Liver (tissue), 9 donors: ENCODE results near the gene FEM1B. TPM values are rescaled to one million over a fixed set of nuclear protein-coding genes. Genes with fewer than 3 reads are reported as not detected.

Experiments used
- DNase-seq: peaks from one replicate; pipeline ENCODE4 v3.0.0-alpha.2; 2017; ENCODE audit warnings: low spot score
- H3K27ac ChIP-seq, 2 donors: one replicate each; pipeline ENCODE4 v1.7.0; 2013; ENCODE audit warnings: inconsistent platforms in 2 of 2, low read length in 2 of 2, control low read depth in 1 of 2, low read depth in 1 of 2, mild to moderate bottlenecking in 1 of 2
- H3K27me3 ChIP-seq, 4 donors: one replicate each; pipeline versions ENCODE4 v1.6.1 to v1.7.0; 2013; ENCODE audit warnings: low read length in 3 of 4, inconsistent platforms in 1 of 4, mild to moderate bottlenecking in 1 of 4, moderate library complexity in 1 of 4; ENCODE audit not compliant: control insufficient read depth in 4 of 4, insufficient read depth in 4 of 4
- H3K36me3 ChIP-seq, 4 donors: one replicate each; pipeline versions ENCODE4 v1.6.1 to v1.7.0; 2013; ENCODE audit warnings: low read length in 3 of 4, mild to moderate bottlenecking in 3 of 4, low read depth in 1 of 4, moderate library complexity in 1 of 4; ENCODE audit not compliant: control insufficient read depth in 4 of 4, insufficient read depth in 3 of 4
- H3K4me1 ChIP-seq, 4 donors: one replicate each; pipeline versions ENCODE4 v1.6.1 to v1.7.0; 2013; ENCODE audit warnings: low read length in 3 of 4, mild to moderate bottlenecking in 3 of 4, moderate library complexity in 1 of 4; ENCODE audit not compliant: control insufficient read depth in 4 of 4, insufficient read depth in 4 of 4
- H3K4me3 ChIP-seq, 3 donors: one replicate each; pipeline versions ENCODE4 v1.6.1 to v1.7.0; 2013; ENCODE audit warnings: low read length in 3 of 3, control low read depth in 1 of 3, low read depth in 1 of 3, mild to moderate bottlenecking in 1 of 3
- H3K9ac ChIP-seq, 2 donors: one replicate each; pipeline ENCODE4 v1.7.0; 2013; ENCODE audit warnings: low read length in 2 of 2, mild to moderate bottlenecking in 2 of 2, moderate library complexity in 2 of 2, control low read depth in 1 of 2, low read depth in 1 of 2
- H3K9me3 ChIP-seq, 4 donors: one replicate each; pipeline versions ENCODE4 v1.6.1 to v1.7.0; 2013; ENCODE audit warnings: low read length in 3 of 4; ENCODE audit not compliant: control insufficient read depth in 4 of 4
- EGR1 ChIP-seq, 2 donors: IDR thresholded peaks; 2 replicates each; pipeline ENCODE4 v1.6.1; 2016 to 2018; ENCODE audit warnings: antibody characterized with exemption in 2 of 2, low read depth in 2 of 2
- FOXA1 ChIP-seq: IDR thresholded peaks from 2 replicates; pipeline ENCODE4 v1.6.1; 2016; ENCODE audit warnings: antibody characterized with exemption
- FOXA2 ChIP-seq: IDR thresholded peaks from 2 replicates; pipeline ENCODE4 v1.6.1; 2016; ENCODE audit warnings: antibody characterized with exemption
- GABPA ChIP-seq, 2 donors: IDR thresholded peaks in 1 of 2; conservative IDR thresholded peaks in 1 of 2; 2 replicates each; pipeline ENCODE4 v1.6.1; 2016; ENCODE audit warnings: antibody characterized with exemption in 2 of 2, mild to moderate bottlenecking in 1 of 2, moderate library complexity in 1 of 2
- HNF4A ChIP-seq, 2 donors: conservative IDR thresholded peaks; 2 replicates each; pipeline ENCODE4 v1.6.1; 2016; ENCODE audit warnings: antibody characterized with exemption in 2 of 2, mild to moderate bottlenecking in 2 of 2
- HNF4G ChIP-seq: IDR thresholded peaks from 2 replicates; pipeline ENCODE4 v1.6.1; 2016; ENCODE audit warnings: antibody characterized with exemption
- JUND ChIP-seq, 2 donors: IDR thresholded peaks; 2 replicates each; pipeline ENCODE4 v1.6.1; 2016; ENCODE audit warnings: antibody characterized with exemption in 2 of 2
- NR2F2 ChIP-seq: IDR thresholded peaks from 2 replicates; pipeline ENCODE4 v1.6.1; 2016; ENCODE audit warnings: antibody characterized with exemption
- RAD21 ChIP-seq, 2 donors: IDR thresholded peaks; 2 replicates each; pipeline ENCODE4 v1.6.1; 2016; ENCODE audit warnings: antibody characterized with exemption in 2 of 2, mild to moderate bottlenecking in 2 of 2
- RXRA ChIP-seq, 2 donors: IDR thresholded peaks; 2 replicates each; pipeline ENCODE4 v1.6.1; 2017 to 2018; ENCODE audit warnings: antibody characterized with exemption in 2 of 2, mild to moderate bottlenecking in 1 of 2
- SP1 ChIP-seq: IDR thresholded peaks from 2 replicates; pipeline ENCODE4 v1.6.1; 2018; ENCODE audit warnings: antibody characterized with exemption, mild to moderate bottlenecking
- TAF1 ChIP-seq: conservative IDR thresholded peaks from 2 replicates; pipeline ENCODE4 v1.6.1; 2016; ENCODE audit warnings: antibody characterized with exemption, mild to moderate bottlenecking
- YY1 ChIP-seq: IDR thresholded peaks from 2 replicates; pipeline ENCODE4 v1.6.1; 2016; ENCODE audit warnings: antibody characterized with exemption, mild to moderate bottlenecking
- WGBS: extraction: QIAGEN DNeasy Blood & Tissue Kit; methylation state at CpG from one replicate; pipeline ENCODE4 v1.1.7; 2013; 5-methylcytosine and 5-hydroxymethylcytosine counted together
- polyA plus RNA-seq, 2 donors: library from polyadenylated mRNA; stranded (reverse) in 1 of 2; unstranded in 1 of 2; fragments of 200-250 nt in 1 of 2; fragments of >200 nt in 1 of 2; fragmentation: Nextera tagmentation in 1 of 2; extraction: Ambion mirVana in 1 of 2; gene quantifications; one replicate each; pipeline versions ENCODE4 v1.2.1 to v1.2.3, GENCODE V29; 2013 to 2015
- total RNA-seq, 2 donors: library from RNA; depleted of rRNA; stranded (reverse); fragments of >200 nt; gene quantifications; one replicate each; pipeline ENCODE4 v1.2.3, GENCODE V29; 2014
- TF ChIP-seq, protein P1 (sequence below): IDR thresholded peaks from 2 replicates; pipeline ENCODE4 v1.6.1; 2016; ENCODE audit warnings: antibody characterized with exemption
- TF ChIP-seq, protein P2 (sequence below): IDR thresholded peaks from 2 replicates; pipeline ENCODE4 v1.6.1; 2016; ENCODE audit warnings: antibody characterized with exemption
- TF ChIP-seq, protein P3 (sequence below): IDR thresholded peaks from 2 replicates; pipeline ENCODE4 v1.6.1; 2016; ENCODE audit warnings: antibody characterized with exemption, mild to moderate bottlenecking
- TF ChIP-seq, protein P4 (sequence below): IDR thresholded peaks from 2 replicates; pipeline ENCODE4 v1.6.1; 2016; ENCODE audit warnings: antibody characterized with exemption
- TF ChIP-seq, protein P5 (sequence below): fragments of 150-350 bp; IDR thresholded peaks from 2 replicates; pipeline ENCODE4 v1.5.1; 2017; ENCODE audit warnings: improper control_type of control experiment, low read depth, low read length; ENCODE audit not compliant: missing input control
- donor health status: healthy.
- donor health status: healthy.
- donor health status: healthy.
- donor health status: healthy.
- donor health status: healthy.

FEM1B gene
- total and polyA plus RNA-seq, 4 donors: 6.2 to 39.5 (median 17.8) TPM

DNA sequence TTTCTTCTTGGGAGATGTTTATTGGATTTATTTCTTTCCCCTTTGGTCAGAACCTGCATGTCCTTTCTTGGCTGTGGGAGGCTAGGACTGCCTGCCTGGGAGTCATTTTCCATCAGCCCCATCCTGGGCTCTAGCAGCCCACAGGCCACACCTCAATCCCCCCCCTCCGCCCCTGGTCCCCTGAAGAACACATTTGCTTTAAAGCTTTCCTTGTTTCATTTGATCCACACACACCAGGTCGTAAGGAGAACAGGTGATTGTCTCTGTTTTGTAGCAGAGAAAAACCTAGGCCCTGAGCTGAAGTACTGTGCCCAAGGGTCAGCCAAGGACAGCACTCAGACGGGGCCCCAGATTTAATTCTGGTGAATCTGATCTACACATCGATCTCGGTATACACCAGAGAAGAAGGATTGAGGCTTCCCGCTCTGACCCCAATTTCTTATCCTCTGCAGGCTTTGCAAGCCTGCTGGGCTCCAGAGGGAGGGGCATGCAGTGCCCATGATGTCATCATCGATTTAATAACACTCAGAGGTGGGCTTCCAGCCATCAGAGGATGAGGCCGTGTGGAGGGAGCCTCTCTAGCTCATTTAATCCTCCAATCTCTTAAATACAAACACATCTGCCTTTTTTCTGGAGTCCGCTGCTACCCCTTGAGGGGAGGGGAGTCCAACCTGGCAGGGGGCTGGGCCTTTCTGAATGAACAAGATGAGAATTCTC, 46.3 kb upstream of the FEM1B start:
- H3K4me1 ChIP-seq: peaks cover 8 to 26% (median 19%) of the 10 kb centered on the region in 4 donors
- H3K27ac ChIP-seq: no peak overlapping the region
- H3K9ac ChIP-seq: no peak overlapping the region
- 93% methylated on average over 9 of the region's 9 CpGs for WGBS
- DNase-seq: no peak
- no peaks in the 10 kb centered on the region for H3K27me3 ChIP-seq
- no peaks in the 10 kb centered on the region for H3K9me3 ChIP-seq
- H3K36me3 ChIP-seq: no peaks in the 10 kb centered on the region
- H3K4me3 ChIP-seq: no peak overlapping the region
- TF ChIP-seq YY1 (no peak), TAF1 (no peak), FOXA1 (no peak), GABPA (IDR thresholded peaks at IDR 0.05 in 1 of 2, conservative IDR thresholded peaks at IDR 0.05 in 1 of 2) (no peak), SP1 (no peak), FOXA2 (no peak), EGR1 (IDR thresholded peaks at IDR 0.05; ENCODE audit: low read depth in 2 of 2) (no peak), JUND (IDR thresholded peaks at IDR 0.05) (no peak), NR2F2 (no peak), RAD21 (IDR thresholded peaks at IDR 0.05) (no peak), HNF4A (conservative IDR thresholded peaks at IDR 0.05) (no peak), HNF4G (no peak), RXRA (IDR thresholded peaks at IDR 0.05) (no peak)
- TF ChIP-seq, protein P1, sequence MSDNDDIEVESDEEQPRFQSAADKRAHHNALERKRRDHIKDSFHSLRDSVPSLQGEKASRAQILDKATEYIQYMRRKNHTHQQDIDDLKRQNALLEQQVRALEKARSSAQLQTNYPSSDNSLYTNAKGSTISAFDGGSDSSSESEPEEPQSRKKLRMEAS: no peak
- TF ChIP-seq, protein P2, sequence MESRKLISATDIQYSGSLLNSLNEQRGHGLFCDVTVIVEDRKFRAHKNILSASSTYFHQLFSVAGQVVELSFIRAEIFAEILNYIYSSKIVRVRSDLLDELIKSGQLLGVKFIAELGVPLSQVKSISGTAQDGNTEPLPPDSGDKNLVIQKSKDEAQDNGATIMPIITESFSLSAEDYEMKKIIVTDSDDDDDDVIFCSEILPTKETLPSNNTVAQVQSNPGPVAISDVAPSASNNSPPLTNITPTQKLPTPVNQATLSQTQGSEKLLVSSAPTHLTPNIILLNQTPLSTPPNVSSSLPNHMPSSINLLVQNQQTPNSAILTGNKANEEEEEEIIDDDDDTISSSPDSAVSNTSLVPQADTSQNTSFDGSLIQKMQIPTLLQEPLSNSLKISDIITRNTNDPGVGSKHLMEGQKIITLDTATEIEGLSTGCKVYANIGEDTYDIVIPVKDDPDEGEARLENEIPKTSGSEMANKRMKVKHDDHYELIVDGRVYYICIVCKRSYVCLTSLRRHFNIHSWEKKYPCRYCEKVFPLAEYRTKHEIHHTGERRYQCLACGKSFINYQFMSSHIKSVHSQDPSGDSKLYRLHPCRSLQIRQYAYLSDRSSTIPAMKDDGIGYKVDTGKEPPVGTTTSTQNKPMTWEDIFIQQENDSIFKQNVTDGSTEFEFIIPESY: no peak
- TF ChIP-seq, protein P3, sequence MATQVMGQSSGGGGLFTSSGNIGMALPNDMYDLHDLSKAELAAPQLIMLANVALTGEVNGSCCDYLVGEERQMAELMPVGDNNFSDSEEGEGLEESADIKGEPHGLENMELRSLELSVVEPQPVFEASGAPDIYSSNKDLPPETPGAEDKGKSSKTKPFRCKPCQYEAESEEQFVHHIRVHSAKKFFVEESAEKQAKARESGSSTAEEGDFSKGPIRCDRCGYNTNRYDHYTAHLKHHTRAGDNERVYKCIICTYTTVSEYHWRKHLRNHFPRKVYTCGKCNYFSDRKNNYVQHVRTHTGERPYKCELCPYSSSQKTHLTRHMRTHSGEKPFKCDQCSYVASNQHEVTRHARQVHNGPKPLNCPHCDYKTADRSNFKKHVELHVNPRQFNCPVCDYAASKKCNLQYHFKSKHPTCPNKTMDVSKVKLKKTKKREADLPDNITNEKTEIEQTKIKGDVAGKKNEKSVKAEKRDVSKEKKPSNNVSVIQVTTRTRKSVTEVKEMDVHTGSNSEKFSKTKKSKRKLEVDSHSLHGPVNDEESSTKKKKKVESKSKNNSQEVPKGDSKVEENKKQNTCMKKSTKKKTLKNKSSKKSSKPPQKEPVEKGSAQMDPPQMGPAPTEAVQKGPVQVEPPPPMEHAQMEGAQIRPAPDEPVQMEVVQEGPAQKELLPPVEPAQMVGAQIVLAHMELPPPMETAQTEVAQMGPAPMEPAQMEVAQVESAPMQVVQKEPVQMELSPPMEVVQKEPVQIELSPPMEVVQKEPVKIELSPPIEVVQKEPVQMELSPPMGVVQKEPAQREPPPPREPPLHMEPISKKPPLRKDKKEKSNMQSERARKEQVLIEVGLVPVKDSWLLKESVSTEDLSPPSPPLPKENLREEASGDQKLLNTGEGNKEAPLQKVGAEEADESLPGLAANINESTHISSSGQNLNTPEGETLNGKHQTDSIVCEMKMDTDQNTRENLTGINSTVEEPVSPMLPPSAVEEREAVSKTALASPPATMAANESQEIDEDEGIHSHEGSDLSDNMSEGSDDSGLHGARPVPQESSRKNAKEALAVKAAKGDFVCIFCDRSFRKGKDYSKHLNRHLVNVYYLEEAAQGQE: no peak
- TF ChIP-seq, protein P4, sequence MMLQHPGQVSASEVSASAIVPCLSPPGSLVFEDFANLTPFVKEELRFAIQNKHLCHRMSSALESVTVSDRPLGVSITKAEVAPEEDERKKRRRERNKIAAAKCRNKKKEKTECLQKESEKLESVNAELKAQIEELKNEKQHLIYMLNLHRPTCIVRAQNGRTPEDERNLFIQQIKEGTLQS: no peak
- TF ChIP-seq, protein P5, sequence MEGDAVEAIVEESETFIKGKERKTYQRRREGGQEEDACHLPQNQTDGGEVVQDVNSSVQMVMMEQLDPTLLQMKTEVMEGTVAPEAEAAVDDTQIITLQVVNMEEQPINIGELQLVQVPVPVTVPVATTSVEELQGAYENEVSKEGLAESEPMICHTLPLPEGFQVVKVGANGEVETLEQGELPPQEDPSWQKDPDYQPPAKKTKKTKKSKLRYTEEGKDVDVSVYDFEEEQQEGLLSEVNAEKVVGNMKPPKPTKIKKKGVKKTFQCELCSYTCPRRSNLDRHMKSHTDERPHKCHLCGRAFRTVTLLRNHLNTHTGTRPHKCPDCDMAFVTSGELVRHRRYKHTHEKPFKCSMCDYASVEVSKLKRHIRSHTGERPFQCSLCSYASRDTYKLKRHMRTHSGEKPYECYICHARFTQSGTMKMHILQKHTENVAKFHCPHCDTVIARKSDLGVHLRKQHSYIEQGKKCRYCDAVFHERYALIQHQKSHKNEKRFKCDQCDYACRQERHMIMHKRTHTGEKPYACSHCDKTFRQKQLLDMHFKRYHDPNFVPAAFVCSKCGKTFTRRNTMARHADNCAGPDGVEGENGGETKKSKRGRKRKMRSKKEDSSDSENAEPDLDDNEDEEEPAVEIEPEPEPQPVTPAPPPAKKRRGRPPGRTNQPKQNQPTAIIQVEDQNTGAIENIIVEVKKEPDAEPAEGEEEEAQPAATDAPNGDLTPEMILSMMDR: no peak
